Ovary (tissue), 3 donors: Measurements from ENCODE around the gene SSR1.

ENCODE experiments used
- CTCF ChIP-seq, 3 donors: fragments of 450-650 bp in 2 of 3; fragments of 200-600 bp in 1 of 3; IDR thresholded peaks; one replicate each; pipeline versions ENCODE4 v1.5.1 to v1.8.0; 2016 to 2022; ENCODE audit warnings: antibody characterized with exemption in 3 of 3, mild to moderate bottlenecking in 1 of 3
- POLR2A ChIP-seq: fragments of 450-650 bp; IDR thresholded peaks from one replicate; pipeline ENCODE4 v1.6.1; 2017; ENCODE audit warnings: antibody characterized with exemption, mild to moderate bottlenecking, moderate library complexity
- donor health status: DM: no; HTN: no; CAD: no.

DNA sequence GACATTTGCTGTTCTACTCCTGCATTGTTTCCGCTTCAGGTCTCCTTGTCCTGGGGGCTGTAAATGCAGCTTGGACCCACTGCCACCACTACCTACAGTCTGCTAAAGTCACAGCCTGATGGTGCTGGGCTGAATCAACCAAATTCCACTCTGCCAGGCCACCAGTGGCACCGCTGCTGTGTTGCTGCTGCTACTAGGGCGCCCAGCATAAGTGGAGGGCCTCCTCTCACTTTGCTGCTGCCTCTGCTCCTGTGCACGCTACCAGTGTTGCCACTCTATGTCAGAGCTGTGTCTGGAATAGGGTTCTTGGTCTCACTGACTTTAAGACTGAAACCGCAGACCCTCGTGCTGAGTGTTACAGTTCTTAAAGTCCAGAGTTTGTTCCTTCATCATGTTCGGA, 1.4 kb upstream of the SSR1 start:
- TF ChIP-seq CTCF (IDR thresholded peaks at IDR 0.05) (no peak), POLR2A (no peak)
